GM19035 (cell line): Measurements from ENCODE around the gene SOX10.

ENCODE experiments used
- ATAC-seq: cut with Tn5 transposase; IDR thresholded peaks from one replicate; pipeline ENCODE4 v1.9.1; 2021; ENCODE audit not compliant: unreplicated experiment

The SOX10 gene

GRCh38 chr22:37983860-37984791 is at the start of gene SOX10:
Gene SOX10, minus strand, starts transcription at chr22:37984555. Its CDS starts 771 bp downstream, at chr22:37983784.
- ATAC-seq, result no peak

DNA sequence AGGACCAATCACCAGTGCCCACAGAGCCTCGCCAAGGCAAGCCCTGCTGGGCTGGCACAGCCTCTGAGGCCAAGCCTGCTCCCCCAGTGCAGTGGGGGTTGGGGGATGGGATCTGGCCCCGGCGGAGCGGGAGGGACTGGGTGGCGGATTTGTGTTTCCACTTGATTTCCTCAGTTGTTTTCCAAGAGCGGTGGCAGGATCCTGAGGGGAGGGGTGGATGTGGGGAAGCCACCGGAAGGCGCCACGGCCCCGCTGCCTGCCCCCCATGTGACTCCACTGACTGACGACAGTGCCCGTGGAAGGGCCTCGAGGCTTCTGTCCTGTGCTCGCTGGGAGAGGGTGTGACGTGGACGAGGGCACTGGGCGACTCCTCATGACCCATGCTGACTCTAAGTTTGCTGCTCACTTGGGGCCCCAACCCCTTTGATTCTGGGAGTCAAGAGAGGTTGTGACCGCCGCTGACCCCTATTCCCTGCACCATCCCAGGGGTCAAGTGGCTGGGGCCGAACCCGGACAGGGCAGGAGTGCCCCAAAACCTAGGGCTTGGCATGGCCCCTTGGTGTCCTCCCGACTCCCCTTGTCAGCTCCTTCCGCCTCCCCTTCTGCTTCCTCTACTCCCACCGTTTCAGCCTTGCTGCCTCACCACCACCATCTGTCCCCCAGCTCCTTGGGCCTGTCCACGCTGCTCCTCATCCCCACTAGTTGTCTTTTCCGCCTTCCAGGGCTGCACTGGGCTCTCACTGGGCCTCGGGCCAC is 49.3 kb upstream of the SOX10 start:
- no peak for ATAC-seq

DNA sequence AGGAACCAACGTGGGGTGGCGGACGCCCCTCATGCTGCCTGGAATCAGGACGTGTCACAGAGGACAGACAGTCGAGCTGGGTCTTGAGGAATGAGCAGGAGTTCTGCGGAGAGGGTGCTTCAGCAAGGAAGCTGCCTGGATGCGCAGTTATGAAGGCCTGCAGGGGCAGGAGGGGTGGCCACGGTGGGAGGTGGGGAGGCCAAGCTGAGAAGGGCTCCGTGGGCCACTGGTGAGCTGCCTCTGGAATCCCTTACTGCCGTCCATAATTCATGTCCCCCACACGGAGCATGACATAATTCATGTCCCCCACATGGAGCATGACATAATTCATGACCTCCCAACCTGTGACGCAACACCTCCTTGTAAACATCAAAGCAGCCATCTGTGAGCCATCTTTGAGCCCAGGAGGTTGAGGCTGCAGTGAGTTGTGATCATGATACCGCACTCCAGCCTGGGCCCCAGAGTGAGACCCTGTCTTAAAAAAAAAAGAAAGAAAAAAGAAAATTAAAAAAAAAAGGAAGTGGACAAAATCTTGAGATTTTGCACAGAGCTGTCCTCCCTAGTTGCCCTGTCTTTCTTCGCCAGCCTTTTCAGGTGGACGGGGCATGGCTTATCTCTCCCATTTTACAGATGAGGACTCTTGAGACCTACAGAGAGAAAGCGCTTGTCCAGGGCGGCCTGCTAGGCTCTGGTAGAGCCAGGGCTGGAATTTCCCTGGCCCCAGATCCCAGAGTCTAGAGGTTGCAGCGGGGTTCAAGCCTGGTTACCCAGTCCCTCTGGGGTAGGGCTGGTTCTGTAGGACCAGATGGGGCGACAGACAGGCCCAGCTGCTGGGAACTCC is 48.5 kb upstream of the SOX10 start:
- ATAC-seq, result no peak

DNA sequence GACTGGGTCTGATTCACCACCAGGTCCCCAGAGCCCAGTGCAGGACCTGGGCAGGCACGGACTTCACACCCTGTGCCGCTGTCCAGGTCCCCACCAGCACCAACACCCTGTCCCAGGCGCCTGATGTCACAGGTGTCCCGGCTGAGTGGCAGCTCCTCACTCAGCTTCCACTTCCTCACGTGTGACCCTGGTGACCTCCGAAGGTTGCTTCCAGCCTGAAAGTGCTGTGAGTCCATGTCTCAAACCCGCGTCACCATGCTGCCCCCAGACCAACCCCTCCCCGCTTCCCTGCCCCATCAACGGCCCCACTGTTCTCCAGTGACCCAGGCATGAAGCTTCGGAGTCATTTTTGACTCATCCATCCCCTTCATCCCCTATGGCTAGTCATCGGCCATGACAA is 47.1 kb upstream of the SOX10 start:
- ATAC-seq, result no peak

- ATAC-seq, result no peak
Measured at GRCh38 chr22:38030311-38031133, 46.2 kb upstream of the SOX10 start.

DNA sequence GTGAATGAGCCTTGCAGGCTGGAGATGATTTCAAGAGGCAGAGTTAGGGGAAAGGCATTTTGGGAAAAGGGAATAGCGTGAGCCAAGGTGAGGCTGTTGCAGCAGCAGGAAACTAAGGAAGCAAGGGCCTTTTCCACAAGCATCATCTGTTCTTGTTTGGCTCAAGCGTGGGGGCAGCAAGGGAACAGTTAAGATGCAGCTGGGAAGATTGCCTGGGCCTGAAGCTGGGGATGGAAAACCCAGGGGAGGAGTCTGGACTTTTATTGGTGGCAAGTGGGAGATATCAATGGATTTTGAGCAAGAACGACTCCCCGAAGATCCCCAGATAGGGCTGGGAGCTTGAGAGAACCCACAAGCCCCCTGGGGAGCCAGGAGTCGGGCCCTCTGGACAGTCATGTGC is 45.5 kb upstream of the SOX10 start:
- ATAC-seq, result no peak

DNA sequence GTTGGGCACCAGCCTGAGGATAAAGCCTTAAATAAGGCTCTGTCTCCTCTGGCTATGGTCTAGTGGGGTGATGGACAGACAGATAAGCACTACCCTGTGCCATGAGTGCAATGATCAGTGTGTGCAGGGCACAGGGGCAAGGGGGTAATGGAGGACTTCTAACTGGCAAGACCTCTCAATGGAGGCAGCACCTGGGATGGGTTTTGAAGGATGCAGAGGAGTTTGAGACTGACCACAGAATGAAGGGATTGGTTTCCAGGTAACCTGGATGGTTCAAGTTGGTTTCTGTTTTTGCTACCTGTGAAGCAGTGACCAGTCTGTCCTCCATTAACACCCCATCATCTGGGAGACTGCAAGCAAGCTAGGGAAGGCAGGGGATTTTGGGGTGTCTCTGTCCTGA is 45.0 kb upstream of the SOX10 start:
- no peak for ATAC-seq

- ATAC-seq, result no peak
Measured at GRCh38 chr22:38028344-38029130, 44.2 kb upstream of the SOX10 start.

DNA sequence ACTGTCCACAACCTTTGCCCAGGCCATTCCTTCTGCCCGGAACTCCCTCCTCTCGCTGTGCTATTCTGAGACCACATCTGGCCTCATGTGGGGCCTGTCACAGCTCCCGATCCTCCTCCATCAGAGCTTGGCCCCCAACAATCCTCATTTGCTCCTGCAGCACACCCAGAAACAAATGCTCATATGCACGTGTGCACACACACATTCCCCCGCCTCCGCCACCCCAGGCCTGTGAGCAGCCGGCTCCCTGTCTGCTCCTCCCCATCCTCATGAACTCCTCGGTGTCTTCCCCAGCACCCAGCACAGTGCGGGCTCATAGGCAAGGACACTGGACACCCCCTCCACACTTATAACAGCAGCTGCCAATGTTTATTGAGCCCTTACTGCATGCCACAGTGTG is 43.1 kb upstream of the SOX10 start:
- ATAC-seq, result no peak

GRCh38 chr22:38026130-38027111 is 42.1 kb upstream of the SOX10 start:
- no peak for ATAC-seq

- no peak for ATAC-seq
Measured at GRCh38 chr22:38025514-38025913, 41.2 kb upstream of the SOX10 start.

- no peak for ATAC-seq
Measured at GRCh38 chr22:38023045-38023444, 38.7 kb upstream of the SOX10 start.

DNA sequence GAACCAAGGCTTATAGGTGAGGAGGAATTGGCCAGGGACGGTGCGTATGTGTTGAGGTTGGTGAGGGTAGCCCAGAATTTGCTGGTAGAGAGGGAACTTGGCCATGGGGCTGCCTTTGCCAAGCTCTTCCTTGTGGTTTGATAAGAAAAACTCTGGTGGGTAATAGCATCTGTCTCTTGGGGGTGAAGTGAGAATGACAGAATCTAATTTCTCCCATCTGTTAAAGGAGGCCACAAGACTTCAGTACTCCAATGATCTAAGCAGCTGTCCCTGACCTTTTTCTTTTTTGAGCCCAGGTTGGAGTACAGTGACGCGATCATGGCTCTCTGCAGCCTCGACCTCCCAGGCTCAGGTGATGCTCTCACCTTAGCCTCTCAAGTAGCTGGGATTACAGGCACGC is 36.9 kb upstream of the SOX10 start:
- ATAC-seq, result no peak

- no peak for ATAC-seq
Measured at GRCh38 chr22:38018938-38019827, 34.8 kb upstream of the SOX10 start.

DNA sequence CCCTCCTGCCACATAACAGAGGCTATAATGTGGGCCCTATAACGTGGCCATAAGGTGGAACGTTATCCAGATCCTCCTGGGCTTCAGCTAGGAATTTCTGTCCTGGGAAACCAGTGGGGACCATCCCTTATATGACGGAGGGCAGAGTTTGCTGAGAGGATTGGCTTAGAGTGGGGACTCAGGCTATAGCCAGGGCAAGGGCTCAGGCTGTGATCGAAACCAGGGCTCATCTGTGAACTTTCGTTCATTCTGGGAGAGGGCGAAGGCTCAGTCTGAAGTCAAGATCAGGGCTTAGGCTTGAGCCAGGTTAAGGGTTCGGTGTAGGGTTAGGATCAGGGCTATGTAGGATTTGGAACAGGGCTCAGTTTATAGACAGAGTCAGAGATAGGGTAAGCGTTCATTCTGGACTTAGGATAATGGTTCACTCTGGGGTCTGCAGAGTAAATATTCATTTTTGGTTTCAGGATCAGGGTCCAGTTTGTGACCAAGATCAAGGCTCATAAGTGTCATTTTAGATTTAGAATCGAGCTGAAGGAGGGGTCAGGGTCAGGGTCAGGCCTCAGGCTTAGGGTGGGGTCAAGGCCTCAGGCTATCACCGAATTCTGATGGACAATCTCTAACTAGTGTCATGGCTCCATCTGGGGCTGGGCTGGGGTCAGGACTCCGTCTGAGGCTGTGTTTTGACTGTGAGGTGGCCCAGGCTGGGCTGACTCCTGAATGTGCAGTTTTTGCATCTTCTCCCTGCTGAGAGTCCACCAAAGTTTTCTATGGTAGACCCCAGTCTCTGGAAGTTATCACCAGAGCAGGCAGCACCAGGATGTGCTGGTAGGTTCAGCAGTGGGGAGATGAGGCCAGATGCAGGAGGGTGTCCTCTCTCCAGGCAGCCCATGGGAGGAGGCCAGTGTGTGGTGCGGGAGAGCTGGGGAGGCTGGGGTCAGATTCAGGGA is 33.9 kb upstream of the SOX10 start:
- no peak for ATAC-seq

- no peak for ATAC-seq
Measured at GRCh38 chr22:38017272-38017920, 33.0 kb upstream of the SOX10 start.
